SK-MEL-5 (cell line): Measurements from ENCODE around the gene SMIM13. TPM values are rescaled to one million over a fixed set of nuclear protein-coding genes. Genes with fewer than 3 reads are reported as not detected.

ENCODE experiments used
- DNase-seq: peaks from one replicate; pipeline ENCODE4 v3.0.0-alpha.2; 2016; ENCODE audit warnings: low read depth, low spot score
- in situ Hi-C: cut with HindIII; loops from 2 replicates; pipeline ENCODE4 v1.10.0; 2016; ENCODE audit warnings: low sequenced_read_pairs, high pct_unique_total_duplicates, low pct_unique_long_range_greater_than_20kb
- polyA plus RNA-seq, 2 experiments: library from polyadenylated mRNA; depleted of rRNA; stranded (reverse); fragments of >200 nt; gene quantifications; 2 replicates each; pipeline ENCODE4 v1.2.3, GENCODE V29; 2015
- total RNA-seq: library from RNA; depleted of rRNA; stranded (reverse); fragments of >200 nt; shearing (Covaris generic); gene quantifications from 2 replicates; pipeline ENCODE4 v1.2.3, GENCODE V29; 2014; rRNA removed

SMIM13 gene
- total RNA-seq, result 33.8 and 34.3 TPM in 2 replicates
- 23.1 and 28.6 TPM in 2 replicates for polyA plus RNA-seq (2015; cell fraction: cytosol; rRNA removed)
- polyA plus RNA-seq (2015; cell fraction: nucleus; rRNA removed), result 17.2 and 17.3 TPM in 2 replicates

DNA sequence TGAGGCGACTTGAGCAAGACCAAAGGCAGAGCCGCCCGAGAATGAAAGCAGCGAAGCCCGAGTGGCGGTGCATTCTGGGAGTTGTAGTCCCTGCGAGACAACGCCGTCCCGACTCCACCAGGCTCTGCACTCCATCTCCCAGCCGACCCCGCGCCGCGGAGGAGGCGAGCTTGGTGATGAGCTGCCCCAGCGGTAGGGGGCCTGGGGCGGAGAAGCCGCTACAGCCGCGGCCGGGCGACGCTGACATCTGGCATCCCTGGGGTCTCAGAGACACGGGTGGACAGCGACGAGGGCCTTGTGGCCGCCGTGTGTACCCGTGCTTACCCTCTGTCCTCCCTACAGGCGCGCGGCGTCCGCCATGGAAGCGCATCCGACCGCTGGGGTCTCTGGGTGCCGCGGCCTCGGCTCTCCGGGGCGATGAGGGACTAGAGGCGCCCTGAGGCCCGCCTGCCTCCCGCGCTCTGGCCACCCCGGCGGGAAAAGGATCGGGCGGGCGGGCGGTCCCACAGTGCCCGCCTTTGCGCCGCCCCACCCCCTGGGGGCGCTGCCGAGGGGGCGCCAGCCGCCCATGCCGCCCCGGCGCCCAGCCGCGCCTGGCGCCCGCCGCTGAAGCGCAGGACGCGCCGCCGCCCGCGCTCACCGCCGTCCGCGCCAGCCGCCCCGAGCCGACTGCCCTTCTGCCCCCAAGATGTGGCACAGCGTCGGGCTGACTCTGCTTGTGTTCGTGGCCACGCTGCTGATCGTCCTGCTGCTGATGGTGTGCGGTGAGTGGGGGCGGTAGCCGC is at the start of gene SMIM13:
Gene SMIM13, plus strand, starts transcription at position 209 of the 785 bp plus-strand sequence. Its CDS starts 480 bp downstream, at position 689.
- in situ Hi-C loops, result no loop called here
- DNase-seq, result peak; percentile 99

GRCh38 chr6:11043961-11044711 is 49.5 kb upstream of the SMIM13 start, which contains the start of gene ELOVL2:
Gene ELOVL2 (minus strand): TSS chr6:11044305. CDS start chr6:11044230, 75 bp downstream.
- in situ Hi-C loops, result loop anchor here (10.0 kb wide), 1 partner anchor 79 kb away; no protein-coding TSS in a partner anchor
- DNase-seq, result peak; percentile 74

DNA sequence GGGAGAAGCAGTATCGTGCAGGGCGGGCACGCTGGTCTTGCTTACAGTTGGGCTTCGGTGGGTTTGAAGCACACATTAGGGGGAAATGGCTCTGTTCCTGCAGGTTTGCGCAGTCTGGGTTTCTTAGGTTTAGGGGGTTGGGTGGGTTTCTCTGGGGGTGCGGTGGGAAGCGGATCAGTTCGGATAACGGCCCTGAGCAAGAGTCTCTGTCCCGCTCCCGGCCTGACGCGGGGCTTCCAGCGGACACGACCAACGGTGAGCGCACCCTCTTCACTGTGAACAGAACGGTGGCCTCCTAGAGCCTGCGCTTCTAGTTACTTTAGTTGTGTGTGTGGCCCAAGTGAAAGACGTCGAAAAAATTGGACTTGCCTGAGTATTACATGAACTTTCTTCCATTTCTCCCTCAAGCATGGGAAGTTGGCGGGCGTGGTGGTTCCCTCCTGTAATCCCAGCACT is 48.9 kb upstream of the SMIM13 start:
- no peak for DNase-seq
- in situ Hi-C loops, result loop anchor here (10.0 kb wide), 1 partner anchor 80 kb away; no protein-coding TSS in a partner anchor

DNA sequence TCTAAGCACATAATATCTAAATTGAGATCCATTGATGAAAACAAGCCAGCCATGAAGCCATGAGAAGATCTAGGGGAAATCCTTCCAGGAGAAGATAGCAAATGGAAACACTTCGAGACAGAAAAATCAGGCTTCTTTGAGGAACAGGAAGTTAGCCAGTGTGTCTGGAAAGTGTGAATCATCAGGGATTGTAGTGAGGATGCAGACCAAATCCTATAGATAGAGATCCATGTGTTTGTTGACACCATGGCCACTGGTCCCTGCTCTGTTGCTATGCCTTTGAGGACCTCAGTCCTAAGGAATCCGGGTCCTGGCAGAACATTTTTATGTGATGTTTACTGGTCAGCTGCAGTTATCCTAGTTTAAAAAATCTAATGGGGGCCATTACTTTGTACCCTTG is 42.9 kb upstream of the SMIM13 start:
- no peak for DNase-seq
- in situ Hi-C loops, result no loop called here

DNA sequence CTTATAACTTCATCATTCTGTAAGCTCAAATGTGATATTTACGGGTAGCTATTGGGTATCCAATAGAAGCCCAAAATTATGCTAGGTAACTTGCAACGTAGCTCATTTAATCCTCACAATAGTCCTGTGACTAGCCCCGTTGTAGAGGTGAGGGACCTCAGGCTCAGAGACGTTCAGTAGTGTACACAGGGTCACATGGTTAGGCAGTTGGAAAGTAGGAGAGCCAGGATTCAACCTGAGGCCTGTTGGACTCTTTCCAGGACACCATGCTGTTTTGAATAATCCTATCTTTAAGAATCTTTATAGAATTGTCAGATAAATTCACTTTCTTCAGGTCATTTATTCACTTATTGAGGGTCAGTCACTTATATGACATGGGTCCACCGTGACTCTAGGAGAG is 40.3 kb upstream of the SMIM13 start:
- DNase-seq, result no peak
- in situ Hi-C loops, result no loop called here

DNA sequence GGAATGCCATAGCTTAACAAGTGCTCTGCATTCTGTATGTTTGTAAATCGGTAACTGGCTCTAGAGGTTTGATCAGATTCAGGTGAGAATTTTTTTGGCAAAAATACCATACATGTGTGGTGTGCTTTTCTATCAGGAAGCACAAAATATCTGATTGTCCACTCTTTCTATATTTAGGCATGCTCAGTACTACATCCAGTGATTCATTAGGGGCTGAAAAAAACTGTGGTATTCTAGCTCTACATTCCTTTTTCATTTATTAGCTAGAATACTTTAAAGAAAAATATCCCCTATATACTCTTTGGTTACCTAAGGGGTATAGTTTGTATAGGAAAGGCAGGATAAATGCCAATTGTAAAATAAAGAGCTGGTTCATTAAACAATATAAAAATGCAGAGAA is 38.9 kb upstream of the SMIM13 start:
- no peak for DNase-seq
- in situ Hi-C loops, result no loop called here

DNA sequence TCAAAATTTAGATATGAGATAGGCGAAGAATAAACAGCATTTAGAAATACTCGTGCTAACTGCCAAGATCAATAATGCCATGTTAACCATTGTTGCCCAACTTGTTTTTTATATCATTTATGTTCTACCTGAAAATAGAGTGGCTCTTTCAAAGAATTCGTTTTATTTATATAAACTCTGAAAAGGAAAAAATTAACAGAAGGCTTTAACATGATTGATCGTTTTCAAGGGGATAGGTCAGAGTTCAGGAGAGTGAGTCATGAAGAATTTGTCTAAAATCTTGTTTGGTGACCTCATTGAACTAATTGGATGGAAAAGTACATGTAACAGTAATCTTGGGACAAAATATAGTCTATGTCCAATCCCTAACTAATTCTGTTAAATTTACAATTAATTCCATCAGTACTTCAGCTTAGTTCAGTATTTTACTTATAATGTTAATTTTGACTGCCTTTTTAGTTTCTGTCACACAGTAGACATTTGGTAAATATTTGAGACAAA is 38.5 kb upstream of the SMIM13 start:
- DNase-seq, result no peak

DNA sequence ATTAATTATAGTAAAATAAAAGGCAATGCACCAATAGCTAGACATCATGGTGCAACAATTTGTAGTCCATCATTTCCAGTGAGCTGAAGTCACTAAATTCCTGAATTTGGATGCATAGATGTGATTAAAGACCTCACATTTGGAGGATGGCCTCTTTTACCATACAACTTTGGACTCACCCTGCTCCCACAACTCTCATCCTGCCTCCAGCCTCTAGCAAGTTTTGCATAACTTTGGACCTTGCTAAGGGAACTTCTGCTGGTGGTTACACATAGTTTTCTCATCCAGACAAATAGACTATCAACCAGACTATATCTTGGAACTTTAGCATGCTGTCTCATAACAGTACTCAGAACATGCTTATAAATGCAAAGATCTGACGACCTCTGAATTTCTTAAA is 36.8 kb upstream of the SMIM13 start:
- DNase-seq, result no peak
- in situ Hi-C loops, result no loop called here

More for the DNA sequence above, 38.5 kb upstream of the SMIM13 start:
- in situ Hi-C loops, result no loop called here

DNA sequence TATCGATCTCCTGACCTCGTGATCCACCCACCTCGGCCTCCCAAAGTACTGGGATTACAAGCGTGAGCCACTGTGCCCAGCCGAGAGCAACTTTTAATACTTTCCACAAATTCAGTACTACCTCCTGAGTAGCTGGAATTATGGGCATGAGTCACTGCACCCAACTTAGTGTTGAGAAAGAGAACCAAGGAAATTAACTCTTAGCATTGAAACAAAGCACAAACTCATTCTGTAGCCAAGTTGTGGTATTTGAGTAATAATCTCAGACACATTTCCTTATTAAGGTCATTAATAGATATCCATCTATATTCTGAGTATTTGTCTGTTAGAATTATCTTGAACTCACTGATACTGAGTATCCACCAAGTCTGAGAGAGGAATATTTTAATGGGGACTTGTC is 35.2 kb upstream of the SMIM13 start:
- DNase-seq, result no peak
- in situ Hi-C loops, result no loop called here

DNA sequence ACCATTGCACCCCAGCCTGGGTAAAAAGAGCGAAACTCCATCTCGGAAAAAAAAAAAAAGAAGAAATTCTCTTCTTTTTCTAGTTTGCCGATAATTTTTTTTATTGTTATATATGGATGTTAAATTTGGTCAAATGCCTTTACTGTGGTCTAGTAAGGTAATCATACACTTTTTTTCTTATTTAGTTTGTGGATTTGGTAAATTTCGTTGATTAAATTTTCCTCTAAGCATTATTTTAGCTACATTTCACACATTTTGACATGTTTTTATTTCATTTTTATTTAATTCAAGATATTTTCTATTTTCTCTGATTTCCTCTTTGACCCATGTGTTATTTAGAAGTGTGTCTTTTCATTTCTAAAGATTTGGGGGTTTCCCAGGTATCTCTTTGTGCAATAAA is 31.6 kb upstream of the SMIM13 start:
- in situ Hi-C loops, result loop anchor here (10.0 kb wide), 1 partner anchor 107 kb away; no protein-coding TSS in a partner anchor
- DNase-seq, result no peak

- no peak for DNase-seq
- in situ Hi-C loops, result loop anchor here (10.0 kb wide), 1 partner anchor 108 kb away; no protein-coding TSS in a partner anchor
Observed at GRCh38 chr6:11062715-11063114, 30.9 kb upstream of the SMIM13 start.

- DNase-seq, result no peak
- in situ Hi-C loops, result loop anchor here (10.0 kb wide), 1 partner anchor 110 kb away; no protein-coding TSS in a partner anchor
Observed at GRCh38 chr6:11064836-11065235, 28.8 kb upstream of the SMIM13 start.

- peak; percentile 67 for DNase-seq
- in situ Hi-C loops, result loop anchor here (10.0 kb wide), 1 partner anchor 111 kb away; no protein-coding TSS in a partner anchor
Observed at GRCh38 chr6:11065436-11066202, 28.0 kb upstream of the SMIM13 start.

DNA sequence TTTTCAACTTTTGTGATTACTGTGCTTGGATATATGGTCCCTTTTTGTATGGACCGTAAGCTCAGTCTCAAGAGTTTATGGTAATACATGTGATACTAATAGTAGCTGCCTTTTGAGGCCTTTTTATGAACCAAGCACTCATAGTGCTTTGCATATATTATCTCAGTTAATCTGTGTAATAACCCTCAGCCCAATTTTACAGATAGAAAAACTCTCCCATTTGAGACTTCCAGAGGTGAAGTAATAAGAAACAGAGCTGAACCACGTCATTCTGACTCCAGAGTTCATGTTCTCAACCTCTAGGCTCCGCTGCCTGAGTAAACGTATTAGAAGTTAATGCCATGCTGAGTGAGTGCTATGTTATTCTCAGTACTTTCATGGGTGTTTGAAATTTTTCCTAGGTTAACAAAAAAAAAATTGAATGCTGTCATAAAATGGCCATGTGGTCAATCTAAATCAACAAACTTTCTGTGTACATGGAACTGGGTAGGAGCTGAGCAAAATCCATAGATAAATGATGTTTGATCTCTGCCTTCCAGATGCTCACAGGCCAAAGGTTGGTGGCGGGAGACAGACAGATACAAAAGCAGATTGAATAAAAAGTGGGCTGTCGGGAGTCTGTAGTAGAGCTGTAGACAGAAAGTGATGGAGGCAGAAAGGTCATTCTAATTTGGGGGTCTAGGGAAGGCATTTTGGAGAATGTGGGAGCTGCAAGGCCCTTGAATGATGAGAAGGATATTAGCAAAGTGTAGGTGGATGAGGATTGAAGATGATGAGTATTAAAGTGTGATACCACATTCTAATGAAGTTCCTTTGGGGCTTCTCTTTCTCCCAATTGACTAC is 26.9 kb upstream of the SMIM13 start:
- in situ Hi-C loops, result loop anchor here (10.0 kb wide), 1 partner anchor 112 kb away; no protein-coding TSS in a partner anchor
- no peak for DNase-seq

DNA sequence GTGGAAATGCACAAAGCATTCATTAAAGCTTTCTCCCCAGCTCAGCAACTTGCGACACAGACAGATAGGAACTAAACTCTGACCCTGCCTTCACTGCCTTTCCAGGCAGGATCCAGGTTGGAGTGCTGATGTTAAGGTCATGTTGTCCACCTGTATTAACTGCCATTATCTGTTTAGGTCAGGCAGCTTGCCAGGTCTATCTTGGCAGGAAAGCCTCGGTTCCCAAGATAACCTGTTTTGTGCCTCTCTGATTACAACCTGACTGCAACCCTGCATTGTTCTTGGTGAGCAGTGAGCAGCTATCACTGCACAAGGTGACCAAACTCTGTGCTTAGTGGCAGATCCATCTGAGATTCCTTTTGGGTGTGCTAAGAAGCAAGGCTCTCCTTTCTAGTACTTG is 26.3 kb upstream of the SMIM13 start:
- DNase-seq, result no peak
- in situ Hi-C loops, result loop anchor here (10.0 kb wide), 1 partner anchor 113 kb away; no protein-coding TSS in a partner anchor

DNA sequence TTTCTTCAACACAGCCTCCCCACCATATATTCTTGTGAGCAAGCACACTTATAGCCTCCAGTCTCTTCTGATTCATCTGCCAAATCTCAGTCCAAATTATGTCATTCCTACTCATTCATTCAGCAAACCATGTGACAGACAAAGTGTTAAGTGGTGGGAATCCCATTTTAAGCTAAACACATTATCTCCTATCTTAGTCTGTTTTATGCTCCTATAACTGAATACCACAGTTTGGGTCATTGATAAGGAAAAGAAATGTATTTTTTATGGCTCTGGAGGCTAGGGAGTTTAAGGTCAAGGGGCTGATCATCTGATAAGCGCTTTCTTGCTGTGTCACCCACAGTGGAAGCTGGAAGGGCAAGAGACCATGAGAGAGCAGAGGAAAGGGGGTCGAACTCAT is 23.9 kb upstream of the SMIM13 start:
- in situ Hi-C loops, result loop anchor here (10.0 kb wide), 1 partner anchor 115 kb away; no protein-coding TSS in a partner anchor
- DNase-seq, result peak; percentile 42
